Activated CD8-positive, alpha-beta memory T cell treated with anti-CD3 and anti-CD28 coated beads, Interleukin-2, amount 50 U/mL, for 1 hour (primary cell): ENCODE results near the gene RCCD1.

Experiments used
- DNase-seq: peaks from one replicate; pipeline ENCODE4 v3.0.0-alpha.2; 2020; ENCODE audit errors: extremely low read depth

The RCCD1 gene

DNA sequence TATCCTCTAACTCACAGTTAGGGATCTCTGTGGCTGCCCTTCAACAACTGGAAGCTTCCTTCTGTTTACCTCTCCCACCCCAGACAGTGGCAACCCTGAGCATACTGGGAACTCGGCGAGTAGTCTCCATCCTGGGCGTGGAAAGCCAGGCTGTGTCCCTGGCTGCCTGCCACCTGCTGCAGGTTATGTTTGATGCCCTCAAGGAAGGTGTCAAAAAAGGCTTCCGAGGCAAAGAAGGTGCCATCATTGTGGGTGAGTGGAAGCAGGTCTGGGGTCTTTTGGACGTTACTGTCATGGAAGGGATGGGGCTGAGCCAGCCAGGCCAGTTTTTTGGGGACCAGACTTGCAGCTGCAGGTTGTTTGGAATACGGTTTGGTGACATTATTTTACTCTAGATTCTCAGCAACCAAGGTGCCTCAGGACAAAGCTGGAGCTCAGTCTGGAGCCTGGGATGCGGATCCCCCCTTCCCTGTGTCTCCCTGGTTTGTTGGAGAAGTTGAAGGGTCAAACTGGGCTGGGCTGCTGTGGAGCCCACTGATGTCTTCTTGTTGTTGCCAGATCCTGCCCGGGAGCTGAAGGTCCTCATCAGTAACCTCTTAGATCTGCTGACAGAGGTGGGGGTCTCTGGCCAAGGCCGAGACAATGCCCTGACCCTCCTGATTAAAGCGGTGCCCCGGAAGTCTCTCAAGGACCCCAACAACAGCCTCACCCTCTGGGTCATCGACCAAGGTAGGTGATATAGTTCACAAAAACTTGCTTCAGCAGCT is 12.1 kb upstream of the RCCD1 start:
- no peak for DNase-seq

DNA sequence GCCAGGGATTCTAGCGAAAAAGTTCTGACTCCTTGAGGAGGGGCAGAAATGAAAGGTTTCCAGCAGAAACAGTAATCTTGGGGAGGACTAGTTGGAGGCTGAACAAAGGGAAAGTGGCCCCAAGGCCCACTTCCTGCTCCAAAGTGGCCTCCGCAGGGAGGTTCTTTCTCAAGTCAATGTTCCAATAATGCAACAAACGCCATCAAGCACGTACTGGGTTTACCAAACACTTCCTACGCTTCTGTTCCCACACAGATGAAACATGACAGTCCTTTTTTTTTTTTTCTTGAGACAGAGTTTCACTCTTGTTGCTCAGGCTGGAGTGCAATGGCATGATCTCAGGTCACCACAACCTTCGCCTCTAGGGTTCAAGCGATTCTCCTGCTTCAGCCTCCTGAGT is 9.6 kb upstream of the RCCD1 start:
- DNase-seq, result no peak

DNA sequence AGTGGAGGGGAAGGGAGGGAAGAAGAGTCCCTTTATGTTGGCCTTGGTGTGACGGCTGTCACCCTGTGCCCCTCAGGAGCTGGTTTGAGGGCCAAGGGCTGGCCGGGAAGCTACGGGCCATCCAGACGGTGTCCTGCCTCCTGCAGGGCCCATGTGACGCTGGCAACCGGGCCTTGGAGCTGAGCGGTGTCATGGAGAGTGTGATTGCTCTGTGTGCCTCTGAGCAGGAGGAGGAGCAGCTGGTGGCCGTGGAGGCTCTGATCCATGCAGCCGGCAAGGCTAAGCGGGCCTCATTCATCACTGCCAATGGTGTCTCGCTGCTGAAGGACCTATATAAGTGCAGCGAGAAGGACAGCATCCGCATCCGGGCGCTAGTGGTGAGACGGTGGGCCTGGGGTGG is 8.1 kb upstream of the RCCD1 start:
- DNase-seq, result no peak

DNA sequence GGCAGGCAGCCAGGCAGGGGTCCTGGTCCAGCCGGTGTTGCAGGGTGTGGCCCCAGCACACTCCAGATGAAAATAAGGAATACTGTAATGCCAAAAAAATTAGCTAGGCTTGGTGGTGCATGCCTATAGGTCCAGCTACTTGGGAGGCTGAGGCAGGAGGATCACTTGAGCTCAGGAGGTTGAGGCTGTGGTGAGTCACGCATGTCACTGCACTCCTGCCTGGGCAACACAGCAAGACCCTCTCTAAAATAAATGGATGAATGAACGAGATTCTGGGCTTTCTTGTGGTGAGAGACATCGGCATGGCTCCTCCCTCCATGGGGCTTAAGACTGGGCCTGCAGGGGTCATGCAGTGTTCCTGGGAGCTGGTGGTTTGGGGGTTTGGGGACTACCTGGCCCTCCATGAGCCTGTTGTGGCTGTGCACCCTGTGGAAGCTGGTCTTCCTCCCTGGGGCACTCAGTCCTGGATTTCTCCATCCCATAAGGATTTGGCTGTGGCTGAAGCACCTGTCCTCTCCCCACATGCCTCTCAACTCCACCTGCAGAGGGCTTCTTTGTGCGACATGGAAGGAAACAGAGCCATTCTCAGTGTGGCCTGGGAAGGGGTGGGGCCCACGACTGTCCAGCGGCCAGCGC is 7.6 kb upstream of the RCCD1 start:
- DNase-seq, result no peak

DNA sequence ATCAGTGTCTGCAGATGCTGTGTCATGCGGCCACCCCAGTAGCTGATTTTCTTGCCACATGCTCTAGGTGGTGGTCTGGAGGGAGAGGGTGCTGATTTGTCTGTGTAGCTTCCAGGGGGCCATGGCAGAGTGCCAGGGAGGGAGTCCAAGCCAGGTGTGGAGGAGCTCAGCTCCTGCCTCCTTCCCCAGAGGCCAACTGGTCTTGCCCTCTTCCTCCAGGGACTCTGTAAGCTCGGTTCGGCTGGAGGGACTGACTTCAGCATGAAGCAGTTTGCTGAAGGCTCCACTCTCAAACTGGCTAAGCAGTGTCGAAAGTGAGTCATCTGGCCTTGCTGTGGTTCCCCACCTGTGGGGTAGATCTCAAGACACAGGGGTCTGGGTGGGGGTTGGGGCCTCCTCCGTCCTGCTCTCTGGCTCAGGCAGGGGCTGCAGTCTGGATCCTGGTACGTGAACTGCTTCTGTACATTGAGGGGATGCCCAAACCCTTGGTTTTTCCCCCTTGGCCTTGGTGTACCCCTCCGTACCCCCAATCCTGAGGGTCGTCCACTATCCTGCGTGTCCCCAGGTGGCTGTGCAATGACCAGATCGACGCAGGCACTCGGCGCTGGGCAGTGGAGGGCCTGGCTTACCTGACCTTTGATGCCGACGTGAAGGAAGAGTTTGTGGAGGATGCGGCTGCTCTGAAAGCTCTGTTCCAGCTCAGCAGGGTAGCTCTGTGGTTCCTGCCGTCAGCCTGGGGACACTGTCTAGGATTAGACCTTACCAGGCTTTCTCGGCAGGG is 6.9 kb upstream of the RCCD1 start:
- no peak for DNase-seq

DNA sequence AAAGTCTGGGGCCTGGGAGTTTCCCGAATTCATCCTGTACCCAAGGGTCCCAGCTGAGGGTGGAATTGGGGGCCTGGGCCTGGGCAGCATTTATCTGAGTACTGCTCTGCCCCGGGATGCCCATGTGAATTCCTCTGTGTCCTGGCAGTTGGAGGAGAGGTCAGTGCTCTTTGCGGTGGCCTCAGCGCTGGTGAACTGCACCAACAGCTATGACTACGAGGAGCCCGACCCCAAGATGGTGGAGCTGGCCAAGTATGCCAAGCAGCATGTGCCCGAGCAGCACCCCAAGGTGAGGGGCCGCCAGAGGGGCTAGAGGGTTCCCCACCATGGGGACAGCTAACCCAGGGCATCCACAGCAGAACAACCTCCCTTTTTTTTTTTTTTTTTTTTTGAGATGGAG is 6.2 kb upstream of the RCCD1 start:
- no peak for DNase-seq

DNA sequence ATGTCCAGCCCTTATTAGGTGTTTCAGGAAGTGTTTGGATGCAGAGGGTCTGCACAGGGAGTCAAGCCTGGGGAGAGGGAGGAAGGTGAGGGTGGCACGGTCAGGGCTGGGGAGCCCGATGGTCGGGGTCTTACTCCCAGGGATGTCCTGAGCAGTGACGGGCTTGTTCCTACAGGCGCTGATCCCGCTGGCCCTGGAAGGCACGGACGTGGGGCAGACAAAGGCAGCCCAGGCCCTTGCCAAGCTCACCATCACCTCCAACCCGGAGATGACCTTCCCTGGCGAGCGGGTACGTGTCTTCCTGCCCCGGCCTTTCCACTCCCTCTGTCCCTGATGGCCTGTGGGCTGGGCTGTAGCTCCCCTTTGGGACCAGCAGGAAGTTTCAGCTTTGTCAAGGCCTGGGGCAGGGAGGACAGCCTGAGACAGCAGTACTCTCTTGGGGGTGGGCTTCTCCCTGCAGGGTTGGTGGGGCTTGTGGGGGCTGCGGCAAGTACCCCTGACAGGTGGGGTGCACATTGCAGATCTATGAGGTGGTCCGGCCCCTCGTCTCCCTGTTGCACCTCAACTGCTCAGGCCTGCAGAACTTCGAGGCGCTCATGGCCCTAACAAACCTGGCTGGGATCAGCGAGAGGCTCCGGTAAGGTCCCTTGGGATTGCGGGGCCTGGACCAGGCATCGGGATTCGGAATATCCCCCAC is 4.6 kb upstream of the RCCD1 start:
- DNase-seq, result no peak

DNA sequence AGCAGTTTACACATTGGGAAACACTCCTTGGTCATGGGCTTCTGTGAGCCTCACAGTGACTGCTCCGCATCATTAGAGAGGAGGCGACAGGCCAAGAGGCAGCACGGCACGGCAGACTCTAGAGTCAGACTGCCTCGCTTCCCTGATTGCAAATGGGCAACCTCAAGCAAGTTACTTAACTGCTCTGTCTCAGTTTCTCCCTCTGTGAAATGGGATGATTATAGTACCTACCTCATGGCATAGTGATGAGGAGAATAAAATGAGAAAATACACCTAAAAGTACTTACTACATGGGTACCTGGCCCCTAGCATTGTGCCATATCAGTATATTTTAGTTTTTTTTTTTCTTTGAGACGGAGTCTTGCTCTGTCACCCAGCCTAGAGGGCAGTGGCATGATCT is 4.0 kb upstream of the RCCD1 start:
- no peak for DNase-seq

DNA sequence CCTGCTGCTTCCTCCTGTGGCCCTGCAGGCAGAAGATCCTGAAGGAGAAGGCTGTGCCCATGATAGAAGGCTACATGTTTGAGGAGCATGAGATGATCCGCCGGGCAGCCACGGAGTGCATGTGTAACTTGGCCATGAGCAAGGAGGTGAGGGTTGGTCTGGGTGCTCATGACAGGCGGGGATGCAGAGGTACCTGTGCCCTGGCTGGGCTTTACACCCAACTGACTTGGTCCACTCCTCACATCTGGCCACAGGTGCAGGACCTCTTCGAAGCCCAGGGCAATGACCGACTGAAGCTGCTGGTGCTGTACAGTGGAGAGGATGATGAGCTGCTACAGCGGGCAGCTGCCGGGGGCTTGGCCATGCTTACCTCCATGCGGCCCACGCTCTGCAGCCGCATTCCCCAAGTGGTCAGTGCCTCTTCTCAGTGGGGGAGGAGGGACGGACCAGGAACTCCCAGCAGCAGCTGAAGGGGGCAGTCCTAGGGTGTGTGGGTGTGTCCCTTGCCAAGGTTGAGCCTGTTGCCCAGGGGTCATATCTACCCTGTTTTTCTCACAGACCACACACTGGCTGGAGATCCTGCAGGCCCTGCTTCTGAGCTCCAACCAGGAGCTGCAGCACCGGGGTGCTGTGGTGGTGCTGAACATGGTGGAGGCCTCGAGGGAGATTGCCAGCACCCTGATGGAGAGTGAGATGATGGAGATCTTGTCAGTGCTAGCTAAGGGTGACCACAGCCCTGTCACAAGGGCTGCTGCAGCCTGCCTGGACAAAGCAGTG is 1.6 kb upstream of the RCCD1 start:
- DNase-seq, result no peak

DNA sequence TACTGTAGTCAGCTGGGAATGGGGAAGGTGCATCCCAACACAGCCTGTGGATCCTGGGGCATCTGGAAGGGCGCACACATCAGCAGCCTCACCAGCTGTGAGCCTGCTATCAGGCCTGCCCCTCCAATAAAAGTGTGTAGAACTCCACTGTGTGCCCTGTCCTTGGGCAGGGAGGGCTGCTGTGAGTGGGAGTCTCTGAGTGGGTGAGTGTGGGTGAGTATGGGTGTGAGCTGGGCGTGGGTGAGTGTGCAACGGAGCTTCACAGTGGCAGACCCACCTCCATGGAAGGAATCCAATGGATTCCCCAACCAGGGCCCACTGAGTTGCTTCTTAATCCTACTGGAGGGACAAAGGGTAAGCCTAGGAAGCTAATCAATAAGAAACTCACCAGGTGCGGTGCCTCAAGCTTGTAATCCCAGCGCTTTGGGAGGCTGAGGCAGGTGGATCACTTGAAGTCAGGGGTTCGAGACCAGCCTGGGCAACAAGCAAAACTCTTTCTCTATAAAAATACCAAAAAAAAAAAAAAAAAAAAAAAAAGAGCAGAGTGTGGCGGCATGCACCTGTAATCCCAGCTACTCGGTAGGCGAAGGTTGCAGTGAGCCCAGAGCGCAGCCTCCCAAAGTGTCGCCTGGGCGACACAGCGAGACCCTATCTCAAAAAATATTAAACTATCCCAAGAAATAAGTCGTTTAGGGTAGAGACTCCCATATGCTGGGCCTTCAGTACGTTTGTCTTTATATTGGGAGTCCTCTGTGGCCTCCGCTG is 555 bp upstream of the RCCD1 start:
- DNase-seq, result no peak

DNA sequence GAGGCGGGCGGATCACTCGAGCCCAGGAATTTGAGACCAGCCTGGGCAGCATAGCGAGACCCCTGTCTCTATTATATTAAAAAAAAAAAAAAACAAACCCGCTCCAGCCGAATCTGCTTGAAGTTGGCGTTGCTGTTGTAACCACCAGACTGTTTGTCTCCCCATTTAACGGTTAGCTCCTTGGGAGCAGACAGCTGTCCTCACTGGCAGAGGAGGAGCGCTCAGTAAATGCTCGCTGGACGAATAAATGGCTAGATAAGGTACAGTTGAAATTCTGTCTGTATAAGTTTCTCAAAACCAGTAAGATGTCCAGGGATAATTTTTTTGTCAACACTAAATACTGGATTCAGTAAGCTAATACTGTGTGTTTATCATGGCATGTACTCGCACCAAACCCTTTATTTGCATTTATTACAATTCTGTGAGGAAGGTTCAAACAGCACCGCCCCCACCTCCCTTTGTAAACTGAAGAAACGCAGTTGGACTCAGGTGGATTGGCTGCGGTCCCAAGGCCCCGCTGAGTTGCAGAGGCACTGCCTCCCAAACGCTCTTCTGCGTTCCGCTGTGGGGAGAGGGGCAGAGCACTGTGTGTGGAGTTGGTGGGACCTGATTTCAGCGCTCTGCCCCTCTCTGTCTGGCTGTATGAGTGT is 1.1 kb downstream of the RCCD1 start:
- no peak for DNase-seq

DNA sequence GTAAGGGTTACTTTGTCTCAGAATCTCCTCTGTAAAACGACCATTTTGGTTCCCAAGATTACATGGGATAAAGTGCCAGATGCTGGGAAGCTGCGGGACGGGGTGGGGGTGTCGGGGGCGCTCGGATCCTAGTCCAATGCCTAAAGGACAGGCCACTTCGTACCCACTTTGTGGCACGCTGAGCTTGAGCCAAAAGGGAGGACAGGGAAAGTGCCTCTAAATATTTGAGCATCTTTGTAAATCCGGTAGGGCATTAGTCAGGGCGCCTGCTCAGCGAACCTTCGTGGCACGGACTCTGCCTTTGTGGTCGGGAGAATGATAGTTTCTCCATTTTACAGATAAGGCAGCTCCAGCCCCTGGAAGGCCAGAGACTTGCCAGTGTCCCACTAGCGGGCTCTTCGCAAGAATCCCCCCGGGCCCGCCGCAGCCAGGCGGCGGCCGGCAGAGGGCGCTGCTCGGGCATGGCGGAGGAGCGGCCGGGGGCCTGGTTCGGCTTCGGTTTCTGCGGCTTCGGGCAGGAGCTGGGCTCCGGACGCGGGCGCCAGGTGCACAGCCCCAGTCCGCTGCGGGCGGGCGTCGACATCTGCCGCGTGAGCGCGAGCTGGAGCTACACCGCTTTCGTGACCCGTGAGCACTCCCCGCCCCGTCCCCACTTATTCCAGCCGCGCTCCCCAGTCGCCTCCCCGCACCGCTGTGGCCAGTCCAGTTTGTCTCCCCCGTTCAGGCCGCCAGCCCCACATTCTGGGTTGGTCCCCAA is 1.8 kb downstream of the RCCD1 start:
- DNase-seq, result no peak

DNA sequence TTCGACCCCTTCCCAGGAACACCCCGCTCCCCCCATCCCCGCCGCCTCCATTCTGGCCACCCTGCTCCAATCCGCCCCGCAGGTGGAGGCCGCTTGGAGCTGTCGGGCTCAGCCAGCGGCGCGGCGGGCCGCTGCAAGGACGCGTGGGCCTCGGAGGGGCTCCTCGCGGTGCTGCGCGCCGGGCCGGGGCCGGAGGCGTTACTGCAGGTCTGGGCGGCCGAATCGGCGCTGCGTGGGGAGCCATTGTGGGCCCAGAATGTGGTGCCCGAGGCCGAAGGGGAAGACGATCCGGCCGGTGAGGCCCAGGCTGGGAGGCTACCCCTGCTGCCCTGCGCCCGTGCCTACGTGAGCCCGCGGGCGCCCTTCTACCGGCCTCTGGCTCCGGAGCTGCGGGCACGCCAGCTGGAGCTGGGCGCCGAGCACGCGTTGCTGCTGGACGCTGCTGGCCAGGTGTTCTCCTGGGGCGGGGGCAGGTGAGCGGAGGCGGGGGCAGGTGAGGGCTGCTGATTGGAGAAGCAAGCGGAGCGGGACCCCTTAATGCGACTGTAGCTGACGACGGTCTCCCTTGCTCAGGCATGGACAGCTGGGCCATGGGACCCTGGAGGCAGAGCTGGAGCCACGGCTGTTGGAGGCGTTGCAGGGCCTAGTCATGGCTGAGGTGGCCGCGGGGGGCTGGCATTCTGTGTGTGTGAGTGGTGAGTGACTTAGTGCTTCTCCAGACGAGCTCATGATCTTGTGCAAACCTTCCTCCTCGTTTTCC is 2.5 kb downstream of the RCCD1 start:
- no peak for DNase-seq

DNA sequence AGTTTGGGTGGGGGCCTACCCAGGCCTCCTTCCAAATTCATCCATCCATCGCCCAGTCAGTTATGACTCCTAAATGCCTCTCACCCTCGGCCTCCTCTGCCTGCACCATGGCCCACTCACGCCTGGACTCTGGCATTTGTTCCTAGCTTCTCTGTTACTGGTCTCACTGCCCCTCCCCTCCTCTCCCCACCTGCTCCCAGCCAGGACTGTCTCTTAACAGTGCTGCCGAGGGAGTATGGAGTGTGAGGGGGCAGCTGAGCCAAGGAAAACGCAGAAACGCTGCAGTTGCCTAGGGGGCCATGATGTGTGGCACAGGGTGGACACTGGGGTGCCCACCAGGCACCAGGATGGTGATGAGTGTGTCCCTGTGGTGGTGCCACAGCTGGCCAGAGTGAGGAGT is 3.1 kb downstream of the RCCD1 start:
- no peak for DNase-seq

DNA sequence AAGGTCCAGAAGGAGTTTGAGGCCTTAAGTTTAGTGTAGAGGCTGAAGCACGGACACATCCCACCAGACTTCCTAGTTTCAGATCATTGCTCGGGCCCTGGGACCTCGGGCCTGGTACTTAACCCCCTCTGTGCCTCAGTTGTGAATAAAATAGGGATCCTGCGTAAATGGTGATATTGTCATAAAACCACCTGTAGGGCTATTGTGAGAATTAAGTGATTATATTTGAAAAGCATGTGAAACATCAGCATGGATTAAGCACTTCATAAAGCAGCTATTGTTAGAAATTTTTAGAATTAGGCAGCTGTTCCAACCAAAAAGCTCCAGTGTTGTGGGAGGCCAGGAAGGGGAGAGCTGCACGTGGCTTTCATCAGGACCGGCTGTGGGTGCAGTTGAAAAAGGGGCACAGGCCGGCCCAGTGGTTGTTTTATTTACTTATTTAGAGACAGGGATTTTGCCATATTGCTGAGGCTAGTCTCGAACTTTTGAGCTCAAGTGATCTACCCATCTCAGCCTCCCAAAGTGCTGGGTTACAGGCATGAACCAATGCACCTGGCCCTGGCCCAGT is 4.4 kb downstream of the RCCD1 start:
- no peak for DNase-seq

DNA sequence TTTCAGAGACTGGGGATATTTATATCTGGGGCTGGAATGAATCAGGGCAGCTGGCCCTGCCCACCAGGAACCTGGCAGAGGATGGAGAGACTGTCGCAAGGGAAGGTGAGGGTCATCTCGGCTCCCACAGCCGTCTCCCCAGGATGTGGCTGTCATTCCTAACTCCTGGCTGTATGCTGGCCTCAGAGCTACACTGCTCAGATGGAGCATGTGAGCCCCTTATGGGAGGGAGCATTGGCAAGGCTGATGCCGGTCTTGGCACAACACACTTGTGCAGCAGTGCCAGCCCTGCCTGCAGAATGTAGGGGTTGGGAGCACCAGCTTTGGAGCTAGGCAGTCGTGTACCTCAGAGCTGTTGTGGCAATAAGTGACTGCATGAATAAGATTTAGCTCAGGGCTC is 5.2 kb downstream of the RCCD1 start:
- DNase-seq, result no peak

DNA sequence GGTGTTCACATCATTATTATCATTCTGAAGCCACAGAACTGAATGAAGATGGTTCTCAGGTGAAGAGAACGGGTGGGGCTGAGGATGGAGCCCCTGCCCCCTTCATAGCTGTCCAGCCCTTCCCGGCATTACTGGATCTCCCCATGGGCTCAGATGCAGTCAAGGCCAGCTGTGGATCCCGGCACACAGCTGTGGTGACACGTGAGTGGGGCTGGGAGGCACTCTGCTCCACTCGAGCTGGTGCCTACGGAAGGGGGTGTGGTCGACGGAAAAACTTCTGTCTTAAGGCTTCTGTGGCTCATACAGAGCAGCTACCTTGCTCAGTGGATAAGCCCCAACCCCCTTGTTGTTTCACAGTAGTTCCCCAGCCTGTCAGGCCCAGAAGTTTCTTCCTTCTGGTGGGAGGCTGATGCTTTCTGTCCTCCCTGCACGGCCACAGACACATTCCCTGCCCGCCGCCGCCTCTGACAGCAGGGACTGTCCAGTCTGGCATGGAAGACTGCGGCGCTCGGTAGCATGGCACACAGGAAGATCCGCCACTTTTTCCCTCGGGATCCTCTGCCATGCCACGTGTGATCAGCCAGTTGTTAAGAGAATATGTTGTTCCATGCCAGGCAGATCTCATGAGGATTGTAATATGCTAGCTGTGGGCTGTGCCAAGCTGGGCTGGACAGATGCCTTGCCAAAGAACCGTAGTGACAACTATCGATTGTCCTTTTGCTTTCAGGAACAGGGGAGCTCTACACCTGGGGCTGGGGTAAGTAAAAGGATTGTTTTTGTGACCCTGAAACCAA is 5.8 kb downstream of the RCCD1 start:
- DNase-seq, result no peak

DNA sequence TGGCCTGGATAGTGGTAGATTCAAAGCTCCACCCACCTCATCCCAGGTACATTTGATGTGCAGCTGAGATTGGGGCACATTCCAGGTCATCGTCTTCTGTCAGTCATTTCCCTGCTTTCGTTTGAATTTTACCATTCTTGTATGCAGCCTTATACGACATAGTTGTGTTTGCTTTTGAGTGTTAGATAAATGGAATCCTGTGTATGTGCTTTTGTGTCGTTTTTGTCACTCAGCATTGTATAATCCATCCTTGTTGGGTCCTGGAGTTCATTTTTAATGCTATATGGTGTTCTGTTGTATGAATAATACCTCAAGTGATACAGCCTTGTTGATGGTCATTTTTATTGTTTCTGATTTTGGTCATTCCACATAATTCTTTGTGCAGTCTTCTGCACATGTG is 7.3 kb downstream of the RCCD1 start:
- DNase-seq, result no peak
